ENCODE results near the gene ADAMTS19.

Gene ADAMTS19

DNA sequence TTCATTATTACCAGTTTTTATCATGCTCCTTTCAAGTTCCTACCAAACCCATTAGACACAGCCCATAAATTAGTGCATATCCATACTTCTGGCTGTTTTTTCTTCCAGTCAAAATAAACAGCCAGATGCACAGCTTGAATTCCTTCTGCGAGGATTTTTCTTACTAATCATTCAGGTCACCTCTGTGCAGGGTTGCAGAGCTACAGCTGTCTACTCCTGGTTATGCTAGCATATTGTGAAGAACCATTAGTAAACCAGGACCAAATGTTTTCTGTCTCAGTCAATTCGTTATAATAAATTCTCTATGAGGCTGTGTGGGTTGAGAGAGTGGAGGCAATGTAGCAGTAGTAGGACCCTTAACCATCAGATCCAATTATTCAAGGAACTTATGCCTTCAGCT is 279.7 kb downstream of the ADAMTS19 start:
- no peak overlapping the region for H3K4me3 ChIP-seq (replicated peaks; ENCODE audit: low read depth, low read length)
- TF ChIP-seq, protein P1, sequence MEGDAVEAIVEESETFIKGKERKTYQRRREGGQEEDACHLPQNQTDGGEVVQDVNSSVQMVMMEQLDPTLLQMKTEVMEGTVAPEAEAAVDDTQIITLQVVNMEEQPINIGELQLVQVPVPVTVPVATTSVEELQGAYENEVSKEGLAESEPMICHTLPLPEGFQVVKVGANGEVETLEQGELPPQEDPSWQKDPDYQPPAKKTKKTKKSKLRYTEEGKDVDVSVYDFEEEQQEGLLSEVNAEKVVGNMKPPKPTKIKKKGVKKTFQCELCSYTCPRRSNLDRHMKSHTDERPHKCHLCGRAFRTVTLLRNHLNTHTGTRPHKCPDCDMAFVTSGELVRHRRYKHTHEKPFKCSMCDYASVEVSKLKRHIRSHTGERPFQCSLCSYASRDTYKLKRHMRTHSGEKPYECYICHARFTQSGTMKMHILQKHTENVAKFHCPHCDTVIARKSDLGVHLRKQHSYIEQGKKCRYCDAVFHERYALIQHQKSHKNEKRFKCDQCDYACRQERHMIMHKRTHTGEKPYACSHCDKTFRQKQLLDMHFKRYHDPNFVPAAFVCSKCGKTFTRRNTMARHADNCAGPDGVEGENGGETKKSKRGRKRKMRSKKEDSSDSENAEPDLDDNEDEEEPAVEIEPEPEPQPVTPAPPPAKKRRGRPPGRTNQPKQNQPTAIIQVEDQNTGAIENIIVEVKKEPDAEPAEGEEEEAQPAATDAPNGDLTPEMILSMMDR (IDR thresholded peaks at IDR 0.05; ENCODE audit: insufficient read depth, low read length, poor library complexity, severe bottlenecking) = no peak
- no peaks in the 10 kb centered on the region for H3K36me3 ChIP-seq (ENCODE audit: control insufficient read depth, insufficient read depth, low read length)
- H3K27me3 ChIP-seq (replicated peaks; ENCODE audit: control insufficient read depth, insufficient read depth, low read length) = no peaks in the 10 kb centered on the region
- no peak for DNase-seq (ENCODE audit: extremely low read depth, insufficient read length)

DNA sequence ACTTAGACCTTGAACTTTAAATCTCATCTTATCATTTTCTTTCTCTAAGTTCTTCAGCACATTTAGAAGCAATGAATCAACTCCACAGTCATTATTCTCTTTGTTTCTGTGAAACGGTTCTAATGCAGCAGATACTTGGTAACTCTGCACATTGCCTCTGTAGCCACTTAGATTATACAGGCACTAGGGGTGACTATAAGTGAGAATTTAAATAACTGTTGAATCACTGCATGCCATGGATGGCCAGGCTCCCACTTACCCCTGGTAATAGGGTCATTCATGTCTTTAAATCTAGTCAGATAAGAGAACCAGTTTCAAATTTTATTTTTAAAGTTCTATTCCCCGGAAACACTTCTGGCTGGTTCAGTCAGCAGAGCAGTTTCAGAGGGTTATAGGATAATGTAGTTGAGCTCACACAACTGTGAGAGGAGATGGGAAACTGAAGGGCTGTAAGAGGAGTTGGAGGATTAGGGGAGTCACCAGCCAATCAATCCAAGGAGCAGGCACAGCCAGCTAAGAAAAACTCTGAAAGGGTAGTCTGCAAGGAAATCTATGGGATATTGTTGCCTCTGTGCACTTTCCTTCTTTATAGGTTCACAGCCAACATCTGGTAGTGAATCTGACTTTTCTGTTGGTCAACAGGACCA is 283.6 kb downstream of the ADAMTS19 start:
- no peak overlapping the region for H3K4me3 ChIP-seq (replicated peaks; ENCODE audit: low read depth, low read length)
- H3K27me3 ChIP-seq (replicated peaks; ENCODE audit: control insufficient read depth, insufficient read depth, low read length) = no peaks in the 10 kb centered on the region

DNA sequence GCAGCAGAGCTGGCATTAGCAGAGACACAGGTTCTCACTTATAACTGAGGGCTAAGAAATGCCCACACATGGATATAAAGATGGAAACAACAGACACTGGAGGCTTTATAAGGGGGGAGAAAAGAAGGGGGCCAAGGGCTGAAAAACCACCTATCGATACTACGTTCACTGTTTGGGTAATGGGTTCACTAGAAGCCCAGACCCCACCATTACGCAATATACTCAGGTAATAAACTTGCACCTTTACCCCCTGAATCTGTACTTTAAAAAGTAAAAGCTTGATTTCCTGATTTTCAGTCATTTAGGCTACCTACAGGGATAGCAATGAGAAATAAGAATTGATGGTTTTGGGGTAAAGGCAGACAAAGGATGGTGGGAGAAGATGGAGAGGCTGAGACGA is 285.9 kb downstream of the ADAMTS19 start:
- no peak for DNase-seq (ENCODE audit: extremely low read depth, insufficient read length)
- Histone ChIP-seq H3K4me3 (replicated peaks; ENCODE audit: low read depth, low read length) (no peak overlapping the region), H3K27me3 (replicated peaks; ENCODE audit: control insufficient read depth, insufficient read depth, low read length) (no peaks in the 10 kb centered on the region), H3K36me3 (ENCODE audit: control insufficient read depth, insufficient read depth, low read length) (no peaks in the 10 kb centered on the region)
- TF ChIP-seq, protein P1 (IDR thresholded peaks at IDR 0.05; ENCODE audit: insufficient read depth, low read length, poor library complexity, severe bottlenecking) = no peak

More for the DNA sequence above, 283.6 kb downstream of the ADAMTS19 start:
- TF ChIP-seq, protein P1 (IDR thresholded peaks at IDR 0.05; ENCODE audit: insufficient read depth, low read length, poor library complexity, severe bottlenecking) = no peak
- H3K36me3 ChIP-seq (ENCODE audit: control insufficient read depth, insufficient read depth, low read length) = no peaks in the 10 kb centered on the region
- no peak for DNase-seq (ENCODE audit: extremely low read depth, insufficient read length)

DNA sequence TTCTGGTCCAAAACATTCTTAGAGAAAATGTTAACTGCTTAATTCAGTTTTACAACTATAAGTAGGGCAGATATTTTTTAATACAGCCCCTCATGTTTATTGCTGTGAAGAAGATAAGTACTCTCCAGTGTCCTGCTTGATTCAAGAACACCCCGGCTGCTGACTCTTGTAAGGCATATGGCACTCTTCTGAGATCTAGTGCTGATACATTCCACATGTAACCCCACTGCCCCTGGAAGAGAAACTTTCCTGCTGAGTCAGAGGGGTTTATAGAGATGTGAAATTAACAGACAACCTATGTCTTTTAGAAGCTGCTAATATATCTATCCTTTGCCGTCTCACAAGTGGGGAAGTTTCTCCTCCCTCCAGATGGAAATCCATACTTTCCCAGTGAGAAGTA is 286.8 kb downstream of the ADAMTS19 start:
- DNase-seq (ENCODE audit: extremely low read depth, insufficient read length) = no peak
- no peaks in the 10 kb centered on the region for H3K27me3 ChIP-seq (replicated peaks; ENCODE audit: control insufficient read depth, insufficient read depth, low read length)

DNA sequence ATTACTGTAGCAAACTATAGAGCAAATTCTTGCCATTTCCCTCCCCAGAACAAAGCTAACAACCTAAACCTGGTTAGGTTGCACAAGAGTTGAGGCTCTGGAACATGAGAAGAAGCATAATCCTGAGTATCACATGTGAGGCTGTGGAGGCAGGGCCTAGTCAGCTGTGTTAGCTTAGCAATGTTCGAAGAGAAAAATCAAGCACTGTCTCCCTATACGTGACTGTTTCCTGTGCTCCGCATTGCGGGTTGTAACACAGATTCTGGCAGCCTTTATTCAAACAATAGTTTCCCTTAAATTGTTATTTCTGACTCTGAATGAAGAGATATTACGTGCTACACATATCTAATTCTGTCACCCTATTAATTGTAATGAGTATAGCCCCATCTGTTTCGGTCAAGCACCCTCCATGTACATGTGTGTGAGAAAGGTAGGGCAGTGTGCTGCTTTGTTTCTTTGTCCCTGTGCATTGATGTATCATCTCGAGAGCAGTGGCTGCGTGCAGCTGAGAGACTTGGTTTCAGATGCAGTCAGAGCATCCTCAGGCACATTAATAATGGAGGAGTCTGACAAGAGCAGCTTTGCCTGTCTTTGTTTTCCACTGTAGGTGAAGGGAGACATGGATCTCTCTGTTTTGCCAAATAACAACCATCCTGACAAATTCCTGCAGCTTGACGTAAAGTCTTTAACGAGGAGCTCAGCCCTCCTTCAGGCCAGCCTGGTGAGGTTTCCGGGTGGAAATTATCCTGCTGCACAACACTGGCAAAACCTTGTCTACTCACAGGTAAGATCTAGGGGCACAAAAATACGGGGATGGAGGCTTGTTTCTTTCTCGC is 287.7 kb downstream of the ADAMTS19 start, which contains the start of gene MINAR2:
MINAR2 (plus strand) TSS at position 523 of the 836 bp plus-strand sequence; CDS start at position 620, 97 bp downstream.
- DNase-seq (ENCODE audit: extremely low read depth, insufficient read length) = peak; percentile 23
- TF ChIP-seq, protein P1 (IDR thresholded peaks at IDR 0.05; ENCODE audit: insufficient read depth, low read length, poor library complexity, severe bottlenecking) = no peak
- H3K4me3 ChIP-seq (replicated peaks; ENCODE audit: low read depth, low read length) = no peak within 1 kb of the TSS

More for the DNA sequence above, 286.8 kb downstream of the ADAMTS19 start:
- Histone ChIP-seq H3K36me3 (ENCODE audit: control insufficient read depth, insufficient read depth, low read length) (no peaks in the 10 kb centered on the region), H3K4me3 (replicated peaks; ENCODE audit: low read depth, low read length) (no peak overlapping the region)
- TF ChIP-seq, protein P1 (IDR thresholded peaks at IDR 0.05; ENCODE audit: insufficient read depth, low read length, poor library complexity, severe bottlenecking) = no peak

More for the DNA sequence above, 287.7 kb downstream of the ADAMTS19 start, which contains the start of gene MINAR2:
- Histone ChIP-seq H3K36me3 (ENCODE audit: control insufficient read depth, insufficient read depth, low read length) (no peaks in the 10 kb centered on the region), H3K27me3 (replicated peaks; ENCODE audit: control insufficient read depth, insufficient read depth, low read length) (no peaks in the 10 kb centered on the region)
